Cardiac ventricle fibroblast (primary cell): Measurements from ENCODE around the gene YPEL2. TPM values are rescaled to one million over a fixed set of nuclear protein-coding genes. Genes with fewer than 3 reads are reported as not detected.

Source experiments
- total RNA-seq: library from RNA; depleted of rRNA; stranded (reverse); fragments of >200 nt; gene quantifications from 2 replicates; pipeline ENCODE4 v1.2.3, GENCODE V29; 2015

YPEL2 gene, protein sequence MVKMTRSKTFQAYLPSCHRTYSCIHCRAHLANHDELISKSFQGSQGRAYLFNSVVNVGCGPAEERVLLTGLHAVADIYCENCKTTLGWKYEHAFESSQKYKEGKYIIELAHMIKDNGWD
- total RNA-seq = 13.5 and 15.4 TPM in 2 replicates

DNA sequence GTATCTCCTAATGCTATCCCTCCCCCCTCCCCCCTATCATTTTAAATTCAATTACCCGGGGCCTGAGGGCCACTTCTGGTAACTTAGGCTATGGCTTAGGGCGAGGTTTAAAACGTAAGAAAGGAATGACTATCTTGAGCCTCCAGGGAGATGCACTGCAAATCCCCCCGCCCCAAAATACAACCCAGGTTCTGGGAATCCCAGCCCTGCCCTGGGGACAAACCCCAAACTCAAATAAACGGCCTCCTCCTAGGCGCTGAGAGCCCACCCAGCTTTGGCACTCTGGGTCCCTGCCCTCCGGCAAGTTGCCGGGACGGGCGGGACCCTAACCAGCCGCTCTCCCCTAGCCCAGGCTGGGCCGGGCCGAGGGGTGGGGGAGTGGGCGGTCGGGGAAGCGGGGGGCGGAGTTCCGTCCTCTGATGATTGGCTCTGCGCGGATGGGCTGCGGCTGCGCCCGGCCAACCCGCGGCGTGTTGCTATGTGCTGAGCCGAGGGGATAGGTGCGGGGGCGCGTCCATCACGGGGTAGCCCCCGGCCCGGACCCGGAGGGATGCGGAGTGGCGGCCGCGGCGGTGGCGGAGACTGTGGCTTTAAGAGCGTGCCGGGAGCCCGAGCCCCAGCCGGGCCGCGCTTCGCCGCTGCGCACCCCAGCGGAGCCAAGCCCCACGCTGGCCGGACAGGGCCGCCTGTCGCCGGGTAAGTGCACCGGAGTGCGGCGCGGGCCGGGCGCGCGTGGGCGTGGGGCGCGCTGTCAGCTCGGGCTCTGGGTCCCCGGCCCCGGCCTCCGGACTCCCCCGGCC, at the start of gene YPEL2:
Gene YPEL2, plus strand, starts transcription at position 527 of the 800 bp plus-strand sequence. CDS start 21,755 bp downstream, outside the sequence.

Other genes starting within 250 kb of the YPEL2 start
- gene TRIM37, start 224.8 kb upstream of the YPEL2 start, total RNA-seq = 15.7 and 17.6 TPM in 2 replicates
- gene SKA2, start 176.5 kb upstream of the YPEL2 start, total RNA-seq = 23.8 and 39.7 TPM in 2 replicates
- gene PRR11, start 175.9 kb upstream of the YPEL2 start, total RNA-seq = 3.8 and 4.1 TPM in 2 replicates
- 11.6 and 15.2 TPM in 2 replicates for gene SMG8, start 121.6 kb upstream of the YPEL2 start, total RNA-seq
- gene GDPD1, start 111.1 kb upstream of the YPEL2 start, total RNA-seq = 1.3 TPM in 1 of 2 replicates, not detected in the other
- 43.9 and 45.7 TPM in 2 replicates for gene DHX40, start 234.0 kb downstream of the YPEL2 start, total RNA-seq